Thyroid gland (tissue), 4 donors: ENCODE measurements around the gene SLC25A11. TPM values are rescaled to one million over a fixed set of nuclear protein-coding genes. Genes with fewer than 3 reads are reported as not detected.
"Not testable (repeated sequence)": the region's sequence is repeated elsewhere in the genome, so short reads cannot be mapped to it uniquely, and the experiment has no call there.

ENCODE experiments used
- DNase-seq, 2 donors: peaks; one replicate each; pipeline ENCODE4 v3.0.0-alpha.2; 2019
- H3K27ac ChIP-seq, 3 donors: fragments of 200-600 bp; sonication (generic); 1 replicate in 2 of 3; 2 replicates in 1 of 3; pipeline ENCODE4 v1.5.1; 2016 to 2019; ENCODE audit warnings: mild to moderate bottlenecking in 1 of 3, moderate library complexity in 1 of 3
- H3K27me3 ChIP-seq: fragments of 200-600 bp; sonication (generic); one replicate; pipeline ENCODE4 v1.5.1; 2019
- H3K36me3 ChIP-seq, 2 donors: fragments of 200-600 bp; sonication (generic); one replicate each; pipeline ENCODE4 v1.5.1; 2016 to 2019
- H3K4me1 ChIP-seq, 2 donors: fragments of 200-600 bp; sonication (generic); one replicate each; pipeline ENCODE4 v1.5.1; 2017 to 2019
- H3K4me3 ChIP-seq, 3 donors: fragments of 200-600 bp; sonication (generic); replicated peaks in 1 of 3; 1 replicate in 2 of 3; 2 replicates in 1 of 3; pipeline ENCODE4 v1.5.1; 2016; ENCODE audit warnings: mild to moderate bottlenecking in 1 of 3
- H3K9me3 ChIP-seq: fragments of 200-600 bp; sonication (generic); one replicate; pipeline ENCODE4 v1.5.1; 2017
- POLR2A ChIP-seq, 2 donors: fragments of 450-650 bp; IDR thresholded peaks; one replicate each; pipeline ENCODE4 v1.6.1; 2017; ENCODE audit warnings: antibody characterized with exemption in 2 of 2, mild to moderate bottlenecking in 2 of 2, moderate library complexity in 1 of 2
- WGBS, 2 donors: methylation state at CpG; one replicate each; pipeline ENCODE4 v1.1.5; 2017; 5-methylcytosine and 5-hydroxymethylcytosine counted together
- intact Hi-C: fragments of 100-400 bp; cut with DNase I; formaldehyde crosslinking; loops from one replicate; pipeline ENCODE4 v1.15.1; 2023
- total RNA-seq, 4 donors: library from RNA; depleted of rRNA; stranded (reverse); fragments of >200 nt; gene quantifications; one replicate each; pipeline ENCODE4 v1.2.3, GENCODE V29; 2016
- TF ChIP-seq, protein P1 (sequence below), 6 experiments: fragments of 200-600 bp in 3 of 6; fragments of 450-650 bp in 3 of 6; sonication (generic) in 3 of 6; IDR thresholded peaks; one replicate each; pipeline ENCODE4 v1.5.1; 2016 to 2019; ENCODE audit warnings: antibody characterized with exemption in 6 of 6, mild to moderate bottlenecking in 2 of 6, inconsistent platforms in 1 of 6, moderate library complexity in 1 of 6

SLC25A11 gene
- total RNA-seq, 4 donors from 2014 or later = 29.3 to 62.4 (median 48.4) TPM

GRCh38 chr17:4908711-4909496 lies 30.9 kb downstream of the SLC25A11 start:
- H3K27ac ChIP-seq = peak overlapping the region in 2 of 3 donors; percentile 22 to 67
- peaks cover 3 to 10% of the 10 kb centered on the region in 2 donors for H3K4me1 ChIP-seq
- TF ChIP-seq, protein P1, sequence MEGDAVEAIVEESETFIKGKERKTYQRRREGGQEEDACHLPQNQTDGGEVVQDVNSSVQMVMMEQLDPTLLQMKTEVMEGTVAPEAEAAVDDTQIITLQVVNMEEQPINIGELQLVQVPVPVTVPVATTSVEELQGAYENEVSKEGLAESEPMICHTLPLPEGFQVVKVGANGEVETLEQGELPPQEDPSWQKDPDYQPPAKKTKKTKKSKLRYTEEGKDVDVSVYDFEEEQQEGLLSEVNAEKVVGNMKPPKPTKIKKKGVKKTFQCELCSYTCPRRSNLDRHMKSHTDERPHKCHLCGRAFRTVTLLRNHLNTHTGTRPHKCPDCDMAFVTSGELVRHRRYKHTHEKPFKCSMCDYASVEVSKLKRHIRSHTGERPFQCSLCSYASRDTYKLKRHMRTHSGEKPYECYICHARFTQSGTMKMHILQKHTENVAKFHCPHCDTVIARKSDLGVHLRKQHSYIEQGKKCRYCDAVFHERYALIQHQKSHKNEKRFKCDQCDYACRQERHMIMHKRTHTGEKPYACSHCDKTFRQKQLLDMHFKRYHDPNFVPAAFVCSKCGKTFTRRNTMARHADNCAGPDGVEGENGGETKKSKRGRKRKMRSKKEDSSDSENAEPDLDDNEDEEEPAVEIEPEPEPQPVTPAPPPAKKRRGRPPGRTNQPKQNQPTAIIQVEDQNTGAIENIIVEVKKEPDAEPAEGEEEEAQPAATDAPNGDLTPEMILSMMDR (IDR thresholded peaks at IDR 0.05) = peak; percentile 59 to 93 (median 88)
- TF ChIP-seq POLR2A (IDR thresholded peaks at IDR 0.05) = no peak
- H3K27me3 ChIP-seq = no peaks in the 10 kb centered on the region
- no peaks in the 10 kb centered on the region for H3K36me3 ChIP-seq
- no peak overlapping the region for H3K4me3 ChIP-seq
- DNase-seq = peak; percentile 84 to 92
- WGBS, 2 donors = 28 to 34% methylated on average over 14 to 19 of the region's 20 CpGs
- H3K9me3 ChIP-seq = no peaks in the 10 kb centered on the region
- intact Hi-C loops = loop anchor here (5.0 kb wide), 1 partner anchor 153 kb away; no protein-coding TSS in a partner anchor

DNA sequence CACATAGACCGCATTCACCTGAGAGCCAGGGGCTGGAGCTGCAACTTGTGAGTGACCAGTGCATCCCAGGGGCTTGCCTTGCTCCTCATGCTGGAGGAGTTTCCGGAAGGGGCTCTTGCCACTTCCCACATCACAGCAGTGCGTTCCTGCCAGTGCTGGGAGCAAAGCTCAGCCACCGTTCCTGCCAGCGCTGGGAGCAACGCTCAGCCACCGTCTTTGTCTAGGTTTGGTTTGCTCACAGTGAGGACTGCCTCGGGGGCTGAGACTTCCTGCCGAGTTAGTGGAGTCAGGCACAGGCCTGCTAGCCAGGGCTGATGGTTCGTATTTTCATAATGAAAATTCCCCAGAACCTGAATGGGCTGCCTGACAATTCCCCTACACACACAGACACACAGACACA lies 31.5 kb downstream of the SLC25A11 start:
- Histone ChIP-seq H3K27me3 (no peaks in the 10 kb centered on the region), H3K36me3 (no peaks in the 10 kb centered on the region), H3K9me3 (no peaks in the 10 kb centered on the region), H3K27ac (no peak overlapping the region), H3K4me1 (peaks cover 8 to 11% of the 10 kb centered on the region in 2 donors), H3K4me3 (no peak overlapping the region)
- TF ChIP-seq, protein P1 (IDR thresholded peaks at IDR 0.05) = no peak
- no peak for TF ChIP-seq POLR2A (IDR thresholded peaks at IDR 0.05)
- DNase-seq = no peak
- WGBS, 2 donors = 67 to 87% methylated on average over 2 to 6 of the region's 10 CpGs
- intact Hi-C loops = loop anchor here (5.0 kb wide), 1 partner anchor 154 kb away; no protein-coding TSS in a partner anchor

- H3K36me3 ChIP-seq, DNase-seq, H3K9me3 ChIP-seq, H3K27me3 ChIP-seq, H3K4me3 ChIP-seq, H3K27ac ChIP-seq: not testable (repeated sequence)
- peaks cover 10 to 17% of the 10 kb centered on the region in 2 donors for H3K4me1 ChIP-seq
- intact Hi-C loops = loop anchor here (5.0 kb wide), 1 partner anchor 156 kb away; no protein-coding TSS in a partner anchor
These were observed 33.2 kb downstream of the SLC25A11 start for GRCh38 chr17:4906642-4907041.

DNA sequence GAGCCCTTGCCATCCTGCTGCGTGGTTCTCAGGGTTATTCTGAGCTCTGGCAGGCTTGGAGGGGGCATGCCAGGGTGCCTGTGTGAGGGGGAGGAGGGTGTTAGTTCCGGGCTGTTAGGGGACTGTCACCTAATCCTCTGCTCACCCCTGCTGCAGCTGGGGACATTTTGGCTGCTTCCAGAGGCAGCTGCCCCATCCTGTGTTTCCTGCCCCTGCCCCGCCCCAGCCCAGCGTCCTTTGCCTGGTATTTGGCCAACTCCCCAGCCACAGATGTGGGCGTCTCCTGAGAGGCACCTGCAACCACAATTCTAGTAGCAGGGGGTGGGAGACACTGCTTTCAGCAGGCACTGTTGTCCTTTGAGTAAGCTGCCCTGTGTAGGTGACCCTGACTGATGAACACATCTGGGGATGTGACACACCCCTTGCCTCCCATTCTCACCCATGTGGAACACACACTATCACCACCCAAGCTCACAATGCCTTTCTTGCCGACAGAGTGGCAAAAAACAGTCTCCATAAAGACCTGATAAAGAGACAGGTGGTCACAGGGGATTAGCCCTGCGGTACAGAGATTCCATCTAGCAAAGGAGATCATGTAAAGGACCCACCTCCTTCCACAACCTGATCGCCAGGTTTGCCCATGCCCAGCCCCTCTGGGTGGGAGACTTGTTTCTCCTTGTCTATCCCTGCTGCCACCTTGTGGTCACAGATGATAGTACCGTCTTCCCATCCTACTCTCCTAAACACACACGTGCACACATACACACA lies 36.6 kb downstream of the SLC25A11 start, which contains the start of gene CHRNE:
Gene CHRNE (minus strand): TSS at position 48 of the 768 bp plus-strand sequence. CDS start 35 bp downstream, at position 13.
- peak; percentile 85 to 87 for DNase-seq
- Histone ChIP-seq H3K4me3 (no peak within 1 kb of the TSS), H3K36me3 (no peaks in the 10 kb centered on the region), H3K4me1 (peaks cover 12 to 30% of the 10 kb centered on the region in 2 donors), H3K9me3 (no peaks in the 10 kb centered on the region), H3K27me3 (peaks cover 8% of the 10 kb centered on the region), H3K27ac (peak within 1 kb of the TSS in 2 of 3 donors; percentile 14 to 56)
- WGBS, 2 donors = 11 to 13% methylated on average over 6 to 9 of the region's 10 CpGs
- intact Hi-C loops = no loop called here
- TF ChIP-seq, protein P1 (IDR thresholded peaks at IDR 0.05) = peak; percentile 57 to 85 (median 68)
- no peak for TF ChIP-seq POLR2A (IDR thresholded peaks at IDR 0.05)

DNA sequence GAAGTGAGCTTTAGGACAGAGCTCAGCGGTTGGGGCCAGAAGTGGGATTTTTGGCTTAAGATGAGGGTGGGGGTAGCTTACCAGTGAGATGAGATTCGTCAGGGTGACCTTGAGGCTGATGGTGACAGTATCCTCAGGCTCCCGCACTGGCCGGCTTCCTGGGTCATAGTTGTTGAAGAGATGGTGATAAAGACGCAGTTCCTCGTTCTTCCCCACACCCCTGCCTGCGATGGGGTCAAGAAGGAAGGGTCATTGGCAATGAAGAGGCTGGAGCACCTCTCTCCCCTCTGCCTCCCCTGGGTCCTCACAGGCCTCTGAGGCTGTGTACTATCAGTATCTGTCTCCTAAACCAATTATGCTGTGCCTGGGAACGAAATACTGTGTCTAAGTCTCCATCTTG lies 37.3 kb downstream of the SLC25A11 start:
- no peak for DNase-seq
- no peak for TF ChIP-seq POLR2A (IDR thresholded peaks at IDR 0.05)
- TF ChIP-seq, protein P1 (IDR thresholded peaks at IDR 0.05) = no peak
- Histone ChIP-seq H3K36me3 (no peaks in the 10 kb centered on the region), H3K27me3 (peaks cover 8% of the 10 kb centered on the region), H3K27ac (peak overlapping the region in 1 of 3 donors; percentile 56), H3K4me1 (peaks cover 12 to 30% of the 10 kb centered on the region in 2 donors), H3K4me3 (no peak overlapping the region), H3K9me3 (no peaks in the 10 kb centered on the region)
- intact Hi-C loops = no loop called here
- 72 to 75% methylated on average over 8 of the region's 8 CpGs for WGBS, 2 donors
